GM21717 (cell line): ENCODE measurements around the gene PTGFRN.

Experiments used
- ATAC-seq: cut with Tn5 transposase; IDR thresholded peaks from one replicate; pipeline ENCODE4 v1.9.1; 2021; ENCODE audit warnings: mild to moderate bottlenecking, moderate library complexity; ENCODE audit not compliant: unreplicated experiment

PTGFRN gene

GRCh38 chr1:116940814-116941599 lies 31.3 kb downstream of the PTGFRN start:
- ATAC-seq: no peak

GRCh38 chr1:116941670-116942069 lies 32.0 kb downstream of the PTGFRN start:
- no peak for ATAC-seq

GRCh38 chr1:116942344-116942743 lies 32.6 kb downstream of the PTGFRN start:
- no peak for ATAC-seq

- ATAC-seq: no peak
These were observed 33.7 kb downstream of the PTGFRN start for GRCh38 chr1:116943438-116943837.

- no peak for ATAC-seq
These were observed 34.9 kb downstream of the PTGFRN start for GRCh38 chr1:116944613-116945012.

GRCh38 chr1:116945421-116945820 lies 35.7 kb downstream of the PTGFRN start:
- no peak for ATAC-seq

- ATAC-seq: no peak
These were observed 36.3 kb downstream of the PTGFRN start for GRCh38 chr1:116945996-116946395.

GRCh38 chr1:116947092-116947860 lies 37.6 kb downstream of the PTGFRN start:
- ATAC-seq: no peak

- no peak for ATAC-seq
These were observed 38.3 kb downstream of the PTGFRN start for GRCh38 chr1:116948046-116948445.

- no peak for ATAC-seq
These were observed 38.9 kb downstream of the PTGFRN start for GRCh38 chr1:116948642-116949041.

- ATAC-seq: no peak
These were observed 39.7 kb downstream of the PTGFRN start for GRCh38 chr1:116949213-116949985.

GRCh38 chr1:116950517-116951199 lies 40.9 kb downstream of the PTGFRN start:
- no peak for ATAC-seq

GRCh38 chr1:116951200-116951935 lies 41.7 kb downstream of the PTGFRN start:
- no peak for ATAC-seq

- ATAC-seq: no peak
These were observed 43.1 kb downstream of the PTGFRN start for GRCh38 chr1:116952738-116953275.

- ATAC-seq: no peak
These were observed 44.7 kb downstream of the PTGFRN start for GRCh38 chr1:116954440-116954839.

GRCh38 chr1:116956378-116956777 lies 46.7 kb downstream of the PTGFRN start:
- ATAC-seq: no peak

- ATAC-seq: no peak
These were observed 47.9 kb downstream of the PTGFRN start for GRCh38 chr1:116957646-116958045.

- ATAC-seq: no peak
These were observed 48.4 kb downstream of the PTGFRN start for GRCh38 chr1:116958110-116958509.

- no peak for ATAC-seq
These were observed 49.3 kb downstream of the PTGFRN start for GRCh38 chr1:116958977-116959376.

- ATAC-seq: no peak
These were observed 51.9 kb downstream of the PTGFRN start for GRCh38 chr1:116961606-116962005.
